GM10248 (cell line): Measurements from ENCODE around the gene F8.
"Not testable (repeated sequence)": the region's sequence is repeated elsewhere in the genome, so short reads cannot be mapped to it uniquely, and the experiment has no call there.

ENCODE experiments used
- CTCF ChIA-PET: fragments of 300-600 bp; sonication (Branson Sonifier 250); formaldehyde crosslinking; extraction: SDS; loops from one replicate; lab custom pipeline; 2021; ENCODE audit warnings: antibody characterized with exemption; lab: Yijun Ruan, JAX
- POLR2A ChIA-PET: fragments of 350-650 bp; sonication (Branson Sonifier 250); formaldehyde crosslinking; extraction: SDS; loops from one replicate; lab custom pipeline; 2020; ENCODE audit warnings: antibody characterized with exemption; lab: Yijun Ruan, JAX
- DNase-seq: peaks from one replicate; pipeline ENCODE4 v3.0.0; 2012; ENCODE audit errors: extremely low spot score
- TF ChIP-seq, protein P1 (sequence below): IDR thresholded peaks from 2 replicates; pipeline ENCODE4 v1.5.1; 2012; ENCODE audit warnings: mild to moderate bottlenecking, low read depth; ENCODE audit errors: extremely low read depth, missing control alignments, control extremely low read depth

F8 gene

DNA sequence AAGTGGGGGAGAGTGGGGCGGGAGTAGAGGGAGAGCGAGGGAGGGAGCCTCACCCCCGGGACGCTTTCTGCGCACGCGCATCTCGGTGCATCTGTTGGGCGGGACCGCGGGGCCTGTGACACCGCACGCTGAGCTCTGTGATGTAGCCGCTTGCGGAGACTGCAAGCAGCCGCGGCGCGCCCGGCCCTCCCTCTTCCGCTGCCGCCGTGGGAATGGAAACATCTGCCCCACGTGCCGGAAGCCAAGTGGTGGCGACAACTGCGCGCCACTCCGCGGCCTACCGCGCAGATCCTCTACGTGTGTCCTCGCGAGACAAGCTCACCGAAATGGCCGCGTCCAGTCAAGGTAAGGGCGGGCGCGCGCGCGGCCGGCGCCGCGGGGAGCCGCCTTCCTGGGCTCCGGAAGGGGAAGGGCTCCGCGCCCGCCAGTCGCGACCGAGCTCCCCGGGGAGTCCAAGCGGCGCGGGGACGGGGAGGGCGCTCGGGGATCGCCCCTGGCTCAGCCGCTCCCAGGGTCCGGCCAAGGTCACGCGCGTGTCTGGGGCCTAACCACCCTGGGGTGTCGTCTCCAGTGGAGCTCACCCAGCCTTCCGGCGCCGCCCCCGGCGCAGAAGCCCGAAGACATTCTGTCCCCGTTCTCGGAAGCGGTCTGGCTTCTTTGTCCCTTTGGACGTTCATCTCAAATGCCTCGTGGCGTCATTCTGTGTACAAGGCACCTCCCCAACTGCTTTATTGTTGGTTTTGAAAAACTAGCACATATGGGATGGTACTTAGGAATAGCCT, 4.4 kb upstream of the F8 start, which contains the start of gene FUNDC2:
TSS of gene FUNDC2 (plus strand) at position 118 of the 782 bp plus-strand sequence. CDS start at position 213, 95 bp downstream.
- TF ChIP-seq, protein P1, sequence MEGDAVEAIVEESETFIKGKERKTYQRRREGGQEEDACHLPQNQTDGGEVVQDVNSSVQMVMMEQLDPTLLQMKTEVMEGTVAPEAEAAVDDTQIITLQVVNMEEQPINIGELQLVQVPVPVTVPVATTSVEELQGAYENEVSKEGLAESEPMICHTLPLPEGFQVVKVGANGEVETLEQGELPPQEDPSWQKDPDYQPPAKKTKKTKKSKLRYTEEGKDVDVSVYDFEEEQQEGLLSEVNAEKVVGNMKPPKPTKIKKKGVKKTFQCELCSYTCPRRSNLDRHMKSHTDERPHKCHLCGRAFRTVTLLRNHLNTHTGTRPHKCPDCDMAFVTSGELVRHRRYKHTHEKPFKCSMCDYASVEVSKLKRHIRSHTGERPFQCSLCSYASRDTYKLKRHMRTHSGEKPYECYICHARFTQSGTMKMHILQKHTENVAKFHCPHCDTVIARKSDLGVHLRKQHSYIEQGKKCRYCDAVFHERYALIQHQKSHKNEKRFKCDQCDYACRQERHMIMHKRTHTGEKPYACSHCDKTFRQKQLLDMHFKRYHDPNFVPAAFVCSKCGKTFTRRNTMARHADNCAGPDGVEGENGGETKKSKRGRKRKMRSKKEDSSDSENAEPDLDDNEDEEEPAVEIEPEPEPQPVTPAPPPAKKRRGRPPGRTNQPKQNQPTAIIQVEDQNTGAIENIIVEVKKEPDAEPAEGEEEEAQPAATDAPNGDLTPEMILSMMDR: no peak
- POLR2A ChIA-PET: interaction anchor here (0.9 to 1.1 kb wide), 2 partner anchors 30 to 36 kb away, joined by 3 to 5 read pairs; no protein-coding TSS in a partner anchor
- CTCF ChIA-PET: interaction anchor here (0.8 to 1.0 kb wide), 2 partner anchors 30 to 43 kb away, joined by 3 to 4 read pairs; no protein-coding TSS in a partner anchor
- peak; percentile 87 for DNase-seq

DNA sequence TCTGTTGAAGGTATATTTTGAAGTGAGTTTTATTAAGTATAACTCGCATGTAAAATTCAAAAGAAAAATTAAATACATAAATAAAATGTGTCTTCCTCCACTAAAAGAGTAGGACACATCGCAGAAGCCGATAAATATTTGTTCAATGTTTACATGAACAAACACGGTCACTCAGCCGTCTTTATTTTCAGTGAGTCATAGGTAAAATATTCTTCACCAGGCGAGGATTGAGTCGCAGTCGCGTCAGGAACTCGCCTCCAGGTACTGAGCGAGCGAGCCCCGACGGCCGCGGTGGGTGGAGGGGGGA, 3.9 kb upstream of the F8 start:
- ChIA-PET POLR2A (interaction anchor here (0.9 to 1.1 kb wide), 2 partner anchors 31 to 35 kb away, joined by 3 to 5 read pairs; no protein-coding TSS in a partner anchor), CTCF (interaction anchor here (0.8 kb wide), 1 partner anchor 31 kb away, joined by 4 read pairs; no protein-coding TSS in a partner anchor)
- no peak for DNase-seq
- TF ChIP-seq, protein P1: no peak

DNA sequence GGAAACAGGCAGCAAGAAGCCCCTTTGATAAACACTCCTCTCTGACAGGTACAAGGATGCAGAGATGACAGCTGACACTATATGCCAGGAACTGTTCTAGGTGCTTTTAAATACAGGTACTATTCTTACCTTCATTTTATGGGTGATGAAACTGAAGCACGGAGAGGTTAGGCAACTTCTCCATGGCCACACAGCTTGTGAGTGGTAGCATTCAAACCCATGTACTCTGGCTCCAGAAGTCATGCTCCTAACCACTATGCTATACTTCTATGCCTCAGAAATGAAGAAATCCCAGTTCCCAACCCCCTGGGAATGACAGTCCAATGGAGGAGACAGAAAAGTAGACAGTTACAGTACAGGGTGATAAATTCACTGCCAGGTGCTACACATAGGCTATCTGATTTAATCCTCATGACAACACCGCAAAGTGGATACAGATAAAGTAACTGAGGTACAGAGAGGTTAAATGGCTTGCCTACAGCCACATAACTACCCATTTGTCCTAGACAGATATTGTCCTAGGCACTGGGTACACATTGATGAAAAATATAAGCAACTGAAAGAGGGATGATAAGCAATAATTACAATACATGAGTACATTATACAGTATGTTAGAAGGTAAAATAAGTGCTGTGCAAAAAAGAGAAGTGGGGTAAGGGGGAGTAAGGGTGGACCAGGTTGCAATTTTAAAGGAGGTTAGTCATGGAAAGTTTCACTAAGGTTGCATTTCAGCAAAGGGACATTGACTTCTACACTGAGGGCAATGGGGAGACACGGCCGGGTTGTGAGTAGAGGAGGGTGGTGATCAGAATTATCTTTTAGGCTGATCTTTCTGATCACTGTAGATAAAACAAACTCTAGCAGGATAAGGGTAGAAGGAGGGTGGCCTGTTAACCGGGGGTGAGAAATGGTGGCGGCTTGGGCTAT, 1.6 kb upstream of the F8 start:
- ChIA-PET CTCF (interaction anchor here (1.0 kb wide), 1 partner anchor 33 kb away, joined by 3 read pairs; no protein-coding TSS in a partner anchor), POLR2A (no interaction called here)
- no peak for DNase-seq
- TF ChIP-seq, protein P1: no peak

DNA sequence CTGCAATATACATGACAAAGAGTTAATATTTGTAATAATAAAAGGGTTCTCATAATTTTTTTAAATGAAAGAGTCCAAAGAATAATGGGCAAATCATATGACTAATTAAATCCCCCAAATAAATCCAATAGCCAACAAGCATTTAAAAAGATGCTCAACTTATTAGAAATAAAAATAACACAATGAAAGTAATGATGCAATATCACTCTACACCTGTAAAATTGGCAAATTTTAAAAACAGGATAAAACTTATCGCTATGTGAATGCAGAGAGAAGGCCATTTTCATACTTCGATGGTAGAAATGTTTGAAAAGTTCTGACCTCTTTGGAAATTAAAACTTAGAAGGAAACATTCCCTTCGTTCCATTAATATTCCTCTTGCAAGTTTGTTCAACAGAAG, 1.9 kb downstream of the F8 start:
- ChIA-PET CTCF (no interaction called here), POLR2A (no interaction called here)
- TF ChIP-seq, protein P1: no peak
- DNase-seq: no peak

DNA sequence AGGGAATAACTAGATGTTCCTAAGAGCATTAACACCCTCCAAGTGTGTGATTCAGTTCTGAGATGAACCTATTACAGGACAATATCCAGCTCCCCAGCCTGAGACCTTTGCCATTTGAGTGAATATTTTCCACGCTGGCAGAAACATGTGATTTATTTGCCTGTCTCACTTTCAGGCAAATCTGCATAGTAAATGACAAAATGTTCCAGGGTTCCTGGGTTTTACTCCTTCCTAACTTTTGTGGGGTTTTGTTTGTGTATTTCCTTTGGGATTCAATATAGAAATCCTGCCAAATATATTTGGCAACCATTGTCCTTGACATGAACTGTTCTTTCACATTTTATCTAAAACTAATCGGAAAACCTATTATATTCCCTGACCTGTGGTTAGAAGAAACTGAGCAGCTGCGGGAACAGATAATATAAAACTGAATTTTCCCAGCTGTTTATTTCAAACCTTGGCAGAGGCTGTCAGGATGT, 12.5 kb downstream of the F8 start:
- POLR2A ChIA-PET: no interaction called here
- TF ChIP-seq, protein P1: no peak

DNA sequence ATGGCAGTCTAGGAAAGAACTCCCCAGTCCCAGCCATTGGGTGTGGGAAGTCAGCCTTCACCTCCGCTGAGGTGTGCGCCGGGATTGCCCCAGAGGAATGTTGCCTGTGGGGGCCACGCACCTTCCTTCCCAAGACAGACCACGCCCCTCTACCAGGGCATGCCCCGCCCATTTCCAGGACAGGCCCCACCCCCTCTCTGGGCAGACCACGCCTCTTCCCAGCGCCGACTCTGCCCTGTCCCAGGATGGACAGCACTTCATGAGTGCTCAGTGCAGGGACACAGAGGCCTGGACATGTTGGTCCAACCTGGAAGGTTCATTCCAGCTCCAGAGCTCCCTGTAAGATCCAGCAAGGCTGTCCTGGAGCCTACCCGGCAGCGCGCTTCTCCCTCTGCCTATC, 13.9 kb downstream of the F8 start:
- DNase-seq, CTCF ChIA-PET, POLR2A ChIA-PET: not testable (repeated sequence)

More for the DNA sequence above, 12.5 kb downstream of the F8 start:
- DNase-seq: no peak
- CTCF ChIA-PET: no interaction called here

DNA sequence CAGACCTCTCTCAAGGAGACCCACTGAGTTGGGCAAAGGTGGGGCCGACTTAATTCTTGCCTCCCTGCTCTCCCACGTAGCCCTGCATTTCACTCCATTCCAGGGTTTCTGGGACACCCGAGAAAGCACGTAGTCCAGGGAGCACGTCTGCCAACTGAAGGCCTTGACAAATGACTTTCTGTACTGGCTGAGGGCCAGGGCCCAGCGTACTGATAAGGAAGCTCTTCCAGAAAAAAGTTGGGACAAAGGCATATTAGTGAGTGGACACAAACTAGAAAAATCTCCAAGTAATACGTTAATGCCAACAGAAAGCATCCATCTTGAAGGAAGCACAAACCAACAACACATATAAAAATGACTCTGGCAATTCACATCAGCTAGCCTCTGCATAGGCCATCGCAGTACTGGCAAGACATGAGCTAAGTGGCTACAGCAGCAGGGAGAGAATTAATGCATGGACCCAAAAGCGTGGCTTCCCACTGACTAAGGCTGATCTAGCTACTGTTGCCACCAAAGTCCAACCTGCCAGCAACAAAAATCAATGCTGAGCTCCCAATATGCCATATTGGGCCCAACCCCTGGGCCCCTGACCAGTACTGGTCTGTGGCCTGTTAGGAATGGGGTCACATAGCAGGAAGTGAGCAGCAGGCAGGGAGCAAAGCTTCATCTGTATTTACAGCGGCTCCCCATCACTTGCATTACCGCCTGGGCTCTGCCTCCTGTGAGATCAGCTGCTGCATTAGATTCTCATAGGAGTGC, 15.4 kb downstream of the F8 start:
- POLR2A ChIA-PET, DNase-seq: not testable (repeated sequence)
- CTCF ChIA-PET: interaction anchor here (0.8 kb wide), 1 partner anchor 11 kb away, joined by 3 read pairs; no protein-coding TSS in a partner anchor

DNA sequence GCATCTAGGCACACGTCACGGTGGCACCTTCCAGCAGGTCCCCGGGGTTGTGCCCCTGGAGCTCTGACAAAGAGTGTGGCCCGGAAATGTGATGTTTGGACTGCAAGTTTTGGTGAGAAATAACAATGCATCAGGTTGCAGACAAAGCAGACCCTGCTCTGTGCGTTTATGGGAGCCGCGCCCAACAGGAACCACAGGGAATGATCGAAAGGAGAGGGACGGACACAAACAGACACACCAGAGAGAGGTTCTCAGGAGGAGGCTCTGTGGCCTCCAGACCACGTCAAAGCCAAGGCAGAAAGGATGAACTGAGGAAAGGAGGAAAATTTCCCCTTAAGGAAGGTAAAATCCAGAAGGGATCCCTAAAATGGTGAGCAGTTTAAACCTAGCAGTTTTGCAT, 16.1 kb downstream of the F8 start:
- CTCF ChIA-PET, POLR2A ChIA-PET, DNase-seq: not testable (repeated sequence)
